GM19240 (cell line): ENCODE results near the gene FBXL7.
"Not testable (repeated sequence)": the region's sequence is repeated elsewhere in the genome, so short reads cannot be mapped to it uniquely, and the experiment has no call there.

Experiments
- DNase-seq: peaks from one replicate; pipeline ENCODE4 v3.0.0; 2011; ENCODE audit warnings: low spot score; ENCODE audit not compliant: insufficient read length

The FBXL7 gene

DNA sequence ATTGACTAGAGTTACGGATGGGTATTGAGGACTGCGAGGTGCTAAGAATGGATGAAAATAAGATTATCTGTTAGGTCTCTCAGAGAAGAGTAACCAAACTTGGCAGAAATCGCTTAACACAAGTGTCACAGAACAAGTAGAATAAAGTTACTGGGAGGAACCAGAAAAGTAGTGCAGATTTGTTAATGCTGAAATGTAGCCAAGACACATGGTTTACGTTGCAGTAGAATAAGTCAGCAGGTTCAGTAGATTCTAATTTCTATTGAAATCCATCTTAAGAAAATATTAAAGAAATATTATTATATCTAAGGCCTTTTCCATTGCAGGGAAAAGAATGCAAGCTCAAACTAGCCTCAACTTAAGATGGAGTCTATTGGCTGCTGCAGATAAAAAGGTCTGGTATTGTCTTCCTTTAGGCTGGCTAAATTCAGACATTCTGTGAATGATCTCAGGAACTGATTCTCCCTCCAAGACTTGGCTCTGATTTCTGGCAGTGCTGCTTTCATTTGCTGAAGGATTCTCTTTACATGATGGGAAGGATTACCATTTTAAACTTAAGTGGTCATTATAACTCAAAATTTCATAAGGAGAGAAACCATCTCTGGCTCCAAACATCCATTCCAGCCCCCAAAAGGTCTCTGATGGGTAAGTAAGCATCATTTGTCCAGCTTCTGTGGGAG, 364.7 kb downstream of the FBXL7 start:
- DNase-seq = no peak

- not testable (repeated sequence) for DNase-seq
Measured at GRCh38 chr5:15872259-15872658, 372.3 kb downstream of the FBXL7 start.

GRCh38 chr5:15877914-15878313, 377.9 kb downstream of the FBXL7 start:
- no peak for DNase-seq

GRCh38 chr5:15880201-15880600, 380.2 kb downstream of the FBXL7 start:
- no peak for DNase-seq

DNA sequence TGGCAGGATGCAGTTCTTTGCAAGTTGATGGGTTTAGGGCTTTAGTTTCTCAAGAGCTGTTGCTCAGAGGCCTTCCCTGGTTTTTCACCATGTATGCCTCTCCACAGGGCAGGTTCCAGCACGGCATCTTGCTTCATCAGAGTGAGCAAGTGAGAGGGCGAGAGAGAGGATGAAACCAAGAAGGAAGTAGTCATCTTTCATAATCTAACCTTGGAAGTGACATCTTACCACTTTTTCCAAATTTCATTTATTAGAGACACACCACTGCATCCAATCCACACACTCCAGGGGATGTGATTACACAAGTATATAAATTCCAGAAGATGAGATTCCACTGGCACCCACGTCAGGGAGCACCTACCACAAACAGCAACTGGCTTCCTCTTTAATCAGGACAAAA, 385.2 kb downstream of the FBXL7 start:
- no peak for DNase-seq

- DNase-seq = no peak
Measured at GRCh38 chr5:15886156-15886555, 386.2 kb downstream of the FBXL7 start.

- DNase-seq = no peak
Measured at GRCh38 chr5:15887093-15887492, 387.1 kb downstream of the FBXL7 start.

DNA sequence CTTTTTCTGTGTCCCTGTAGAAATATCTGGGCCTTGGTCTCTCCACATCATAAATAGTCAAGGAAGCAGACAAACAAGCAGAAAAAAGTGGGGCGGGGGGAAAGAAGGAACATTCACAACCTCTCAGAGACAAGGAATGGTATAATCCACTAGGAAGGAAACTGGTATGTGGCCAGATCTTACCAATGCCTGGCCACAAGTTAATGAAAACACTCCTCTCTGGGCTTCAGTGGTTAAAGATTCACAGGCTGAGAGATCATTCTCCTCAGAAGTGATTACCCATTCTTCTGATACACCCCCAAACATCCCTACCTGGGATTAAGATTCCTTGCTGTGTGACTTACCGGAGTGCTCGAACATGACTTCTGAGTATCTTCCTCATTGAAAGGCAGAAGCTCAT, 389.0 kb downstream of the FBXL7 start:
- no peak for DNase-seq

GRCh38 chr5:15893866-15894265, 393.9 kb downstream of the FBXL7 start:
- DNase-seq = no peak

DNA sequence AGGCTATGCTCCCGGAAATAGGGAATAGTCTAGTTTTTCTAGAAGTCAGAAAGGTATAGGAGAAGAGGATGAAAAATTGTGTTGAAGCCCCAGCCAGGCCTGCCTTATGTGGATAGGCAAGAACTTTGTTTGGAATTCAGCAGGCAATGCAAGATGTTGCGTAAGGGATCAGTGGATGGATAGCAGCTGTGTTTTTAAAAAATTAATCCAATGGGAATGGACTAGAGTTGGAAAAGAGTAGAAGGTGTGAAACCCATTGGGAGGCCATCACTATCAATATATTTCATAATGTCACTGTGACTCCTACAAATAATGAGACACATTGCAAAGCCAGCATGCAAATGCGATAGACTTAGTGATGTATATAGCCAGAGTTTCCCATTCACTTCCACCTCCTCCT, 397.7 kb downstream of the FBXL7 start:
- DNase-seq = no peak

GRCh38 chr5:15898641-15899040, 398.7 kb downstream of the FBXL7 start:
- no peak for DNase-seq

DNA sequence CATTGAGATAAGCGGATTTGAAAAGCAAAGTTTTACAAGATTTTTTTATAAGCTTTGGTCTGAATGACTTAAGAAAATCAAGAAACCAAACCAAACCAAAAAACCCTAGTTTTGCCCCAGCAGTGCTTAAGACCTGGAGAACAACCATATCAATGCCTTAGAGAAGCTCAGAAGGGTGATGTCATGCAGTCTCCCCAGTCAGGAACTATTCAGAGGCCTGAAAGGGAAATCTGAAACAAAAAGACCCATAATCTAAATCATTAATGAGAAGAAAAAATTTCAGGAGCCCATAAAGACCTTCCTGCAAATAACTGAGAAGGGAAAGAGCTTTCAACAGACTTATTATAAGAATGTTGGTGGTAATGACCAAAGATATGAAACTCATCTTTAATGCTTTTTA, 399.5 kb downstream of the FBXL7 start:
- no peak for DNase-seq

- no peak for DNase-seq
Measured at GRCh38 chr5:15901151-15901550, 401.2 kb downstream of the FBXL7 start.

DNA sequence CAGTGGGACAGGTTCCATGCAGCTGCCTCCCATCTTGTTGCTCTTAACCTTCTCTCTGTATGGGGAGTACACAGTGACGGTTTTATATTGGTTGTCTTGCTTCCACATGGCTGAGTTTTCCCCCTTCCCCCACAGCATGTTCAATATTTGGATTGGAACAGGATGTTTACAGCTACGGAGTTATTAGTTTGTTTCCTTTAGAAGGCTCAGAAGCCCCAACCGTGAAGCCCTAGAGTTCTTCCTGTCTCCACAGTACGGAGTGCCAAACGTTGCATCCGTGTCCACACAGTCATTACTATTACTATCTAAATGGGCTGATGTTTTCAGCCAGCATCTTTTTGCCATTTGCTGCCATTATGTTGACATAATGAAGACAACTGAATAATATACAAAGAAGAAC, 402.1 kb downstream of the FBXL7 start:
- no peak for DNase-seq

DNA sequence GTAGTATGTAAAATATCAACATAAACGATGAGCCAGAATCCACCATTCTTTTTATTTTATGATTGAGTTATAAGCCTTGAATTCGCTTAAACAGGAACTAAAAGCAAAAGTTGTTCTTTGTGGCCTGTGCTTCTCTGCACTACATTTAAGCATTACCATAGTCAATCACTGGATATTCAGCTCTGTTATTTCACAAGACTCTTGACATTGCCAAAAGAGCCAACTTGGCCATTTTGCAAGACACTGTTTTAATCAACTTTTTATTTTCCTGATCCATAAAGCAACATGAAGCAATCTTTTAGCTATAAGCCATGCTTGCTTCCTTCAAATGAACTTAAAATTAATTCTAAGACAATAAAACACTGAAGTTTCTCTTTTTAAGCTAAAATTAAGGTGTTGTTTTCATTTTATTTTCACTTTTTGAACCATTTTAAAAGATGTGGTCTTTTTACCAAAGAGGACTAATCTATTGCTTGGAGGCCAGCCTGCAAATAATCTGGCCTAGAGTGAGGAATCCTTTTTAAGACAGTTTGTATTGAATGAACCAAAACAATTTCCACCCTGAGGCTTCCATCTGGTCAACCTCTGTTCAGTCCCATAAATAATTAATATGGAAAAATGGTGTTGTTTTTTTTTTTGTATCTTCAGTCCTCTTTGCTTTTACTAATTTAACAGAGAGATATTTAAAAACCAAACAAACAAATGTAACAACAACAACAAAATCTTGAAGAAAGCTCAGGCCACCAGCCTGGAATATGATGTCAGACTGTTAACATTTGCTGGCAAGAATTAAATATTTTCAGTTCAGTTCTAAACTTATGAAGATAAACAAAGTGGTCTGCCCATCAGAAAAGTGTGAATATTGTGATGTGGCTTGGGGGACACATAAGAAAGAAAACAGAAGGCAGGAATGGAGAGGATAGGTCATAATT, 405.2 kb downstream of the FBXL7 start:
- no peak for DNase-seq

DNA sequence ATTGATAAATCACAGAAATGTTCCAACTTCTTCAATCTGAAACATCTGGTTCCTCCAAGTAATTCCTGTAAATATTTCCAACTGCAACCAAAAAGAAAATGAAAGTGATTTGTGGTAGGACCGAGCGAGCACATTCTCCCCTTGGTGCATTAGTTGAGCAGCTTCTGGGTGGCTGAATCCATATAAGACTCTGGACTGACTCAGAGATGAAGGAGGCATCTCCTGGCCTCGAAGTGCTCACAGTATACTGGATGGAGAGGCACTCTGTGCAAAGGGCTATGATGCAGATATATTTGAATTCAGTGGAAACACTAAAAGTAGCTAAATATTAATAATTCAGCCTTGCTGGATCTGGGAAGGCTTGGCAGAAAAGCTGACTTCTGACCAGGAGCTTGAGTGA, 414.7 kb downstream of the FBXL7 start:
- no peak for DNase-seq

DNA sequence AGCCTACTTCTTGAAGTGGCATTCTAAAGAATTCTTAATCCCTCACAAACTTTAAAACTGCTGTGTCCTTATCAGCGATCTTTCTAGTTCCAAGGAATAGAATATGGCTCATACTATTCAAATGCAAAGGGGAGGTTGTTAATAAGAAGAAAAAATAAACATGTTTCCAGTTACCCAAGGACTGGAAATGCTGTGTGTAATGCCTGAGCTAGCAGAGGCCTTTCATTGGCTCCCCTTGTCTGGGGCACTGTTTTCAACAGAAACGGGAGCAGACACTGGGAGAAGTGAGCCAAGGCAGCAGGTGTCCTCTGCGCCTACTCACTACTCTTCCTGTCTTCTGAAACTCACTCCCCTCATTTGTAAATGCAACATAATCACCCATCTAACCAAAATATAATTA, 426.6 kb downstream of the FBXL7 start:
- no peak for DNase-seq

- no peak for DNase-seq
Measured at GRCh38 chr5:15927710-15928380, 427.9 kb downstream of the FBXL7 start.

DNA sequence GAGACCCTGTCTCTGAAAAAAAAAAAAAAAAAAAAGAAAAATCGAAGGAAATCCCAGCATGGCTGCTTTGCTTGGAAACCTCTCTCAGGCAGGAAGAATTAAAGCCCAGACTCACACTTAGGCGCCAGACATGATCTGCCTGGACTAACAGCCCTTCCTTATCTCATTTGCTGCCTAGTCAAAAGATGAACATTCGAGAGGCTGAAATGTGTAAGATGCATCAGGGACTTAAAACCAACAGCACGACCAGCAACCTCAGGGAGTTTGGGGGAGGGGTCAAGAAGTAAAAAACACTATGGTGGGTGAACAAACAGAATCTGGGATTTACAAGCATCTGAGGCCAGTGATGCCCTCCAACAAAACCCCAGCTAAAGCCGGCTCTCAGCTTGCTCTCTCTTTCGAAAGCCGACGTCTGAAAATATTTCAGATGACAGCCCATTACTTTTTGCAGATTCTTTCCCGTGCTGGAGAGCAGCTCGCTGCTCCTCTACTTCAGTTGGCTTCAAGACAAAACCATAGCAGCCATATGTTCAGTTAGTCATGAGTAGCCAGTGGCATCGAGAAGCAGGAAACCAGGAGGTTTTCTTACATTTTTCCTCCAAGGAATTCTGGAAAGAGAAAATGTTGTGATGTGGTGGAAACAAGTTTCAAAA, 429.8 kb downstream of the FBXL7 start:
- DNase-seq = no peak

DNA sequence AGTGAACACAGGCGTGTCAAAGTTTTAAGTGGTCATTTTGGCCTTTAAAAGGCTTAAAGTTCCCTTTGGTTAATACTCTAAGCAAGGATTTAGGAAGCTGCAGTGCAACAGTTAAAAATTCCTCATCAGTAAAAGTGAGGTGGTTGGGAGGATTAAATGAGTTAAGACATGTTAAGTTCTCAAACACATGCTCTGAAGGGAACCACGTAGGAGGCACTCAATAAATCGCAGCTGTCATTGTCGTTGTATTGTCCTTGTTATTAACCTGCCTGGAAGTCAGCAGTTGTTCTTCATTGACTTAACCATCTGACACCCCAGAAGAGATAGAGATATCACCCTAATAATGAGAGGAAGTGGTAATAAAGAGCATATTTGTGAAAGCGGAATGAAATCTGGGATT, 432.1 kb downstream of the FBXL7 start:
- DNase-seq = no peak

GRCh38 chr5:15933259-15934207, 433.6 kb downstream of the FBXL7 start:
- no peak for DNase-seq
